ENCODE data around the gene DUSP18. TPM values are rescaled to one million over a fixed set of nuclear protein-coding genes. Genes with fewer than 3 reads are reported as not detected.

DUSP18 gene
- total and polyA plus RNA-seq, 2 of the 13 experiments (the other 11 are each of a cell fraction or from before 2014, with no cell fraction given), result 1.4 to 2.3 TPM

- H3K4me2 ChIP-seq (ENCODE audit: low read depth, low read length), result no peak overlapping the region
- CTCF ChIA-PET (ENCODE audit: low intra/inter-chr PET ratio, low total read pairs), result no interaction called here
- TF ChIP-seq NFKBIZ (CRISPR knock-in tag; IDR thresholded peaks at IDR 0.05), result no peak
- TF ChIP-seq ARHGAP35 (CRISPR knock-in tag; IDR thresholded peaks at IDR 0.05; ENCODE audit: borderline replicate concordance), result no peak
- no peak for TF ChIP-seq ZFP62 (CRISPR knock-in tag; IDR thresholded peaks at IDR 0.05)
- no peak for TF ChIP-seq ZNF530 (CRISPR knock-in tag; IDR thresholded peaks at IDR 0.05; ENCODE audit: low read depth)
- TF ChIP-seq ZNF512B (CRISPR knock-in tag; IDR thresholded peaks at IDR 0.05; ENCODE audit: borderline replicate concordance), result no peak
- TF ChIP-seq MIER2 (CRISPR knock-in tag; IDR thresholded peaks at IDR 0.05), result no peak
- no peak for TF ChIP-seq ZBTB4 (CRISPR knock-in tag; IDR thresholded peaks at IDR 0.05; ENCODE audit: borderline replicate concordance)
- TF ChIP-seq ZNF256 (CRISPR knock-in tag; conservative IDR thresholded peaks at IDR 0.05), result no peak
- TF ChIP-seq TFE3 (CRISPR knock-in tag; IDR thresholded peaks at IDR 0.05), result no peak
- no peak for TF ChIP-seq HNF4A (CRISPR knock-in tag; IDR thresholded peaks at IDR 0.05)
- no peak for TF ChIP-seq AHR (CRISPR knock-in tag; IDR thresholded peaks at IDR 0.05)
- no peak for TF ChIP-seq PHF8 (CRISPR knock-in tag; IDR thresholded peaks at IDR 0.05)
Observed at GRCh38 chr22:30650508-30651116, 17.1 kb downstream of the DUSP18 start.

More at GRCh38 chr22:30650508-30651116, 17.1 kb downstream of the DUSP18 start:
- in situ Hi-C loops (cut with HindIII; ENCODE audit: extremely low pct_ligation_motif_present, low pct_unique_long_range_greater_than_20kb) (no loop called here), intact Hi-C loops (cut with micrococcal nuclease; ENCODE audit: unreplicated experiment) (no loop called here)
- no peaks in the 10 kb centered on the region for H3K4me1 ChIP-seq (ENCODE audit: insufficient read depth, low read length)
- H3K4me3 ChIP-seq (replicated peaks in 1 of 3; ENCODE audit: insufficient read depth in 1 of 3, low read depth in 2 of 3, low read length in 3 of 3), result no peak overlapping the region
- 8% methylated on average over 3 of the region's 5 CpGs for WGBS (ENCODE audit: low lambda C conversion rate)
- FAIRE-seq, result no peak
- no peak overlapping the region for H3K9ac ChIP-seq (ENCODE audit: insufficient read depth, low read depth, low read length)
- no TSS peak for BruUV-seq (replicated peaks)
- no peak overlapping the region for H3K27ac ChIP-seq (ENCODE audit: extremely low read length, insufficient read depth, low read length)
- H3K27me3 ChIP-seq (ENCODE audit: control insufficient read depth in 1 of 2, insufficient read depth in 2 of 2, low read length in 2 of 2), result no peaks in the 10 kb centered on the region
- H3K79me2 ChIP-seq (ENCODE audit: insufficient read depth, low read length), result no peaks in the 10 kb centered on the region
- no peaks in the 10 kb centered on the region for H3K36me3 ChIP-seq (replicated peaks in 1 of 2; ENCODE audit: control insufficient read depth in 1 of 2, insufficient read depth in 2 of 2, low read length in 2 of 2)
- no peak for DNase-seq (ENCODE audit: low spot score)
- ATAC-seq, result no peak
- H3K9me3 ChIP-seq (ENCODE audit: low read length), result no peaks in the 10 kb centered on the region
- no peaks in the 10 kb centered on the region for H4K20me1 ChIP-seq (ENCODE audit: insufficient read depth, low read length)
- no peak overlapping the region for H2AFZ ChIP-seq (ENCODE audit: low read length)
- POLR2A ChIA-PET, result no interaction called here
